Activated B cell treated with CpG ODN at 0.5 μM for 24 hours (primary cell): ENCODE data around the gene TMEM131. TPM values are rescaled to one million over a fixed set of nuclear protein-coding genes. Genes with fewer than 3 reads are reported as not detected.

Experiments used
- ATAC-seq: fragments of 200-7000 bp; cut with Tn5 transposase; one replicate; pipeline ENCODE4 v1.10.0; 2021; ENCODE audit warnings: low read depth, mild to moderate bottlenecking, moderate library complexity
- CTCF ChIA-PET: fragments of 350-600 bp; sonication (Branson Sonifier 250); formaldehyde crosslinking; loops from one replicate; lab custom pipeline; 2021; ENCODE audit warnings: antibody characterized with exemption; lab: Charles Lee
- POLR2A ChIA-PET: fragments of 350-600 bp; sonication (Branson Sonifier 250); formaldehyde crosslinking; loops from one replicate; lab custom pipeline; 2021; ENCODE audit warnings: antibody characterized with exemption; lab: Charles Lee
- DNase-seq: peaks from one replicate; pipeline ENCODE4 v3.0.0; 2022
- H3K27ac Mint-ChIP-seq: one replicate; pipeline ENCODE4 v1.8.0; 2020; ENCODE audit warnings: mixed read lengths
- H3K27me3 Mint-ChIP-seq: one replicate; pipeline ENCODE4 v1.8.0; 2021; ENCODE audit warnings: mixed read lengths
- H3K36me3 Mint-ChIP-seq: one replicate; pipeline ENCODE4 v1.8.0; 2021; ENCODE audit warnings: low read depth, mixed read lengths
- H3K4me1 Mint-ChIP-seq: one replicate; pipeline ENCODE4 v1.8.0; 2021; ENCODE audit warnings: mixed read lengths
- H3K4me3 Mint-ChIP-seq: one replicate; pipeline ENCODE4 v1.8.0; 2020; ENCODE audit warnings: mild to moderate bottlenecking, mixed read lengths
- H3K9me3 Mint-ChIP-seq: one replicate; pipeline ENCODE4 v1.8.0; 2020; ENCODE audit warnings: mixed read lengths
- intact Hi-C: fragments of 100-400 bp; cut with micrococcal nuclease; formaldehyde crosslinking; loops from one replicate; pipeline ENCODE4 v1.15.1; 2024
- total RNA-seq: library from RNA; stranded (reverse); gene quantifications from 2 replicates; pipeline ENCODE4 v1.2.3, GENCODE V29; 2022
- TF ChIP-seq, protein P1 (sequence below): fragments of 200-600 bp; IDR thresholded peaks from one replicate; pipeline ENCODE4 v1.8.0; 2022; ENCODE audit warnings: antibody characterized with exemption, mild to moderate bottlenecking

TMEM131 gene
- total RNA-seq, 1 donor from 2014 or later = 146 TPM

GRCh38 chr2:97769711-97770110 lies 226.0 kb downstream of the TMEM131 start:
- Mint-ChIP-seq H3K27me3 (no peaks in the 10 kb centered on the region), H3K9me3 (no peaks in the 10 kb centered on the region), H3K4me3 (no peak overlapping the region), H3K27ac (no peak overlapping the region), H3K4me1 (peaks cover 4% of the 10 kb centered on the region), H3K36me3 (peaks cover 80% of the 10 kb centered on the region)
- POLR2A ChIA-PET = no interaction called here
- CTCF ChIA-PET = no interaction called here
- intact Hi-C loops = no loop called here
- DNase-seq (no peak), ATAC-seq (no peak)
- TF ChIP-seq, protein P1, sequence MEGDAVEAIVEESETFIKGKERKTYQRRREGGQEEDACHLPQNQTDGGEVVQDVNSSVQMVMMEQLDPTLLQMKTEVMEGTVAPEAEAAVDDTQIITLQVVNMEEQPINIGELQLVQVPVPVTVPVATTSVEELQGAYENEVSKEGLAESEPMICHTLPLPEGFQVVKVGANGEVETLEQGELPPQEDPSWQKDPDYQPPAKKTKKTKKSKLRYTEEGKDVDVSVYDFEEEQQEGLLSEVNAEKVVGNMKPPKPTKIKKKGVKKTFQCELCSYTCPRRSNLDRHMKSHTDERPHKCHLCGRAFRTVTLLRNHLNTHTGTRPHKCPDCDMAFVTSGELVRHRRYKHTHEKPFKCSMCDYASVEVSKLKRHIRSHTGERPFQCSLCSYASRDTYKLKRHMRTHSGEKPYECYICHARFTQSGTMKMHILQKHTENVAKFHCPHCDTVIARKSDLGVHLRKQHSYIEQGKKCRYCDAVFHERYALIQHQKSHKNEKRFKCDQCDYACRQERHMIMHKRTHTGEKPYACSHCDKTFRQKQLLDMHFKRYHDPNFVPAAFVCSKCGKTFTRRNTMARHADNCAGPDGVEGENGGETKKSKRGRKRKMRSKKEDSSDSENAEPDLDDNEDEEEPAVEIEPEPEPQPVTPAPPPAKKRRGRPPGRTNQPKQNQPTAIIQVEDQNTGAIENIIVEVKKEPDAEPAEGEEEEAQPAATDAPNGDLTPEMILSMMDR = no peak

DNA sequence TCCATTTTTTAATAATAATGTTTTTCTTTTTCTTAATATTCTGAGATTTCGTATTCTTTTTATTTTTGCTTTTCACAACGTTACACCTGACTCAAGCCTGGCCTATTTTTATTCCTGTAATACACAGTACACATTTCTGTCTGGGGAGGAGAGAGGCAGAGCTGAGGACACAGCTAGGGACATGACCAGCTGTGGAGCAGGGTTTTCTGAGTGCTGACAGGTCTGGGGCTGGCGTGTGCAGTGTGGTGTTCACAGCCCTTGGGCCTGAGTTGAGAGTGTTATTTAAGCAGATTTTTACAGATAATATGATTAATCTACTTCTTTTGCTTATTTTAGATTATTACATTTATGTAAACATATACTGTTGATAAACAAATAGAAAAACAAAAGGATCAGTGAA lies 226.4 kb downstream of the TMEM131 start:
- TF ChIP-seq, protein P1 = no peak
- H3K4me1 Mint-ChIP-seq = peaks cover 4% of the 10 kb centered on the region
- H3K36me3 Mint-ChIP-seq = peaks cover 80% of the 10 kb centered on the region
- no peak for DNase-seq
- intact Hi-C loops = no loop called here
- ATAC-seq = no peak
- CTCF ChIA-PET = no interaction called here
- H3K27ac Mint-ChIP-seq = no peak overlapping the region
- no peak overlapping the region for H3K4me3 Mint-ChIP-seq
- no peaks in the 10 kb centered on the region for H3K27me3 Mint-ChIP-seq
- POLR2A ChIA-PET = no interaction called here
- H3K9me3 Mint-ChIP-seq = no peaks in the 10 kb centered on the region

- POLR2A ChIA-PET = no interaction called here
- CTCF ChIA-PET = interaction anchor here (0.5 to 1.5 kb wide), 3 partner anchors 26 to 449 kb away, joined by 3 to 4 read pairs (median 3); no protein-coding TSS in a partner anchor
- no peak overlapping the region for H3K27ac Mint-ChIP-seq
- H3K4me3 Mint-ChIP-seq = no peak overlapping the region
- no peaks in the 10 kb centered on the region for H3K9me3 Mint-ChIP-seq
- ATAC-seq (no peak), DNase-seq (no peak)
- peaks cover 4% of the 10 kb centered on the region for H3K4me1 Mint-ChIP-seq
- intact Hi-C loops = no loop called here
- H3K36me3 Mint-ChIP-seq = peaks cover 80% of the 10 kb centered on the region
- TF ChIP-seq, protein P1 = no peak
- H3K27me3 Mint-ChIP-seq = no peaks in the 10 kb centered on the region
Observed at GRCh38 chr2:97766567-97766966, 229.2 kb downstream of the TMEM131 start.

DNA sequence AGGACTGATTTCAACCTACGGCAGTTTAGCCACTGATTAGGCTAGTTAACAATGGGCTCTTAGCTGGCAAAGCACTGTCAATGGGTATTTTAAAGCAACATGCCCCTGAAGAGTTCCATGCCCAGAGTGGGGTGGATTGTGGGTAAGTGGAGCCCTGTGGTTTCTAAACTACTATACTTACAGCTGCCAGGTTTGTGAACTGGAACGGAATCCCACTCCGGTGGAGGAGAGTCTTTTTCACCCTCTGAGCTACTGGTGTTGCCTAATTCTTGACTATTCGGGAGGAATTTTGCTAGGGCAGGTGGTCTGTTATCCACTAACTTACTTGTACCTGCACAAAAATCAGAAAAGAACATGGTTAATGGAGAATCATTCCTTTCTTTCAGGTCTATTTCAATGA lies 229.8 kb downstream of the TMEM131 start:
- no peak overlapping the region for H3K27ac Mint-ChIP-seq
- ChIA-PET CTCF (interaction anchor here (1.5 kb wide), 1 partner anchor 25 kb away, joined by 3 read pairs; no protein-coding TSS in a partner anchor), POLR2A (no interaction called here)
- no peak for DNase-seq
- no peak overlapping the region for H3K4me3 Mint-ChIP-seq
- no peaks in the 10 kb centered on the region for H3K9me3 Mint-ChIP-seq
- no peak for ATAC-seq
- H3K4me1 Mint-ChIP-seq = peaks cover 4% of the 10 kb centered on the region
- H3K27me3 Mint-ChIP-seq = no peaks in the 10 kb centered on the region
- intact Hi-C loops = no loop called here
- TF ChIP-seq, protein P1 = no peak
- H3K36me3 Mint-ChIP-seq = peaks cover 80% of the 10 kb centered on the region

DNA sequence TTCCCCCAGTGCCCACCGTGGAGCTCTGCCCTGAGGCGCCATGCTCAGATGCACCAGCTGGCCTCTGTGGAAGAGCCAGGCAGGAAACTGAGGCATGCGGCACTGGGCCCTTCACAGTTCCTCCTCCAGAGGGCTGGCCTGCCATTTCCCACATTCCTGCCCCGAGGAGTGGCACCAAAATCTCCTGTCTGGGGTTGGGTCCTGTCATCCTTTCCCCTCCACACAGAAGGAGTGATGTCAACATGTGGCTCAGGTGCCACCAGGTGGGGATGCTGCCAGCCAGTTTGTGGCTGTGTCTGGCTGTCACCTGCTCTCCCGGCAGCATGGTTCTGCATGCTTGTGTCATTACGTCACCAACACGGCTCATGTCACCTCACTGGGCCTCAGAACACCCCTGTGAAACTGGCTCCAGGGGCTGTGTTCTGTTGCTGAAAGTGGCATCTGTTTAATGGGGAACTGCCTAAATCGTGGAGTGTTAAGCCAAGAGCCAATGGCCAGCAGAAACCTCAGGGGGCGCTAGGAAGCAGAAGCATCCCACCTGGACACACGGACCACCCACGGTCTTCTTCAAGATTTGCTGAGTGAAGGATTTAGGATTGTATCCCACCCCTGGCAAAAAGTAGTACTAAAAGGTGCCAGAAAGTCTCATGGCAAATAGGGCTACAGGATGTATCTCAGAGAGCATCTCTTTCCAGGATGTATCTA lies 231.0 kb downstream of the TMEM131 start:
- H3K4me1 Mint-ChIP-seq = peaks cover 4% of the 10 kb centered on the region
- no peak overlapping the region for H3K4me3 Mint-ChIP-seq
- intact Hi-C loops = no loop called here
- TF ChIP-seq, protein P1 = no peak
- no peak for DNase-seq
- CTCF ChIA-PET = no interaction called here
- H3K27ac Mint-ChIP-seq = no peak overlapping the region
- H3K9me3 Mint-ChIP-seq = no peaks in the 10 kb centered on the region
- H3K36me3 Mint-ChIP-seq = peaks cover 82% of the 10 kb centered on the region
- POLR2A ChIA-PET = no interaction called here
- no peak for ATAC-seq
- no peaks in the 10 kb centered on the region for H3K27me3 Mint-ChIP-seq
